HCT116 (cell line): ENCODE results near the gene FBXO7. TPM values are rescaled to one million over a fixed set of nuclear protein-coding genes. Genes with fewer than 3 reads are reported as not detected.

Source experiments
- ATAC-seq: fragments of 200-7000 bp; cut with Tn5 transposase; 2 replicates; pipeline ENCODE4 v1.9.1; 2020; ENCODE audit warnings: mild to moderate bottlenecking, moderate library complexity
- BruUV-seq: library from RNA; stranded (reverse); fragments of 400-500 nt; replicated peaks from 2 replicates; lab custom pipeline; 2021; lab: Mats Ljungman, UMichigan
- CTCF ChIA-PET: fragments of 300-600 bp; sonication (Branson Sonifier 250); formaldehyde crosslinking; loops from one replicate; lab custom pipeline; 2021; ENCODE audit warnings: antibody characterized with exemption; lab: Charles Lee
- POLR2A ChIA-PET: fragments of 300-600, 350-600 bp; sonication (Branson Sonifier 250); formaldehyde crosslinking; loops from one replicate; lab custom pipeline; 2021; ENCODE audit warnings: antibody characterized with exemption; lab: Charles Lee
- RAD21 ChIA-PET, 2 experiments: fragments of 300-600 bp; sonication (Branson Sonifier 250); formaldehyde crosslinking; loops; one replicate each; lab custom pipeline; 2023; ENCODE audit warnings: low total read pairs in 2 of 2; ENCODE audit not compliant: uncharacterized antibody in 2 of 2, unreplicated experiment in 2 of 2, low non-redundant PET in 1 of 2; lab: Charles Lee
- DNase-seq: peaks from one replicate; pipeline ENCODE4 v3.0.0-alpha.2; 2010; ENCODE audit warnings: low read depth, low spot score
- H2AFZ ChIP-seq: fragments of 200-600 bp; shearing (Covaris generic), sonication (generic); 2 replicates; pipeline ENCODE4 v1.6.1; 2017; ENCODE audit warnings: low read depth, mixed run types, mixed read lengths, antibody characterized with exemption, low read length; ENCODE audit not compliant: poor library complexity, severe bottlenecking
- H3K27ac ChIP-seq: 2 replicates; pipeline ENCODE4 v1.5.1; 2012; ENCODE audit warnings: low read depth, low read length
- H3K27me3 ChIP-seq: fragments of 200-600 bp; sonication (generic); 2 replicates; pipeline ENCODE4 v1.6.1; 2016; ENCODE audit warnings: mixed run types, low read length, mixed read lengths; ENCODE audit not compliant: insufficient read depth
- H3K36me3 ChIP-seq, 2 experiments: fragments of 200-500 bp in 1 of 2; fragments of 200-600 bp in 1 of 2; sonication (Bioruptor generic) in 1 of 2; sonication (generic) in 1 of 2; 2 replicates each; pipeline versions ENCODE4 v1.5.1 to v1.6.1; 2014 to 2016; ENCODE audit warnings: low read length in 2 of 2, inconsistent platforms in 1 of 2, mixed read lengths in 1 of 2, mixed run types in 1 of 2; ENCODE audit not compliant: insufficient read depth in 2 of 2, control insufficient read depth in 1 of 2
- H3K4me1 ChIP-seq, 2 experiments: fragments of 200-600 bp in 1 of 2; sonication (generic) in 1 of 2; 2 replicates each; pipeline versions ENCODE4 v1.5.1 to v1.6.1; 2012 to 2017; ENCODE audit warnings: low read length in 2 of 2, inconsistent platforms in 1 of 2, mild to moderate bottlenecking in 1 of 2, mixed read lengths in 1 of 2, mixed run types in 1 of 2, moderate library complexity in 1 of 2; ENCODE audit not compliant: insufficient read depth in 2 of 2, control insufficient read depth in 1 of 2
- H3K4me2 ChIP-seq: fragments of 200-600 bp; sonication (generic); 2 replicates; pipeline ENCODE4 v1.6.1; 2017; ENCODE audit warnings: mixed run types, low read length, mixed read lengths
- H3K4me3 ChIP-seq, 2 experiments: fragments of 200-600 bp in 1 of 2; sonication (generic) in 1 of 2; replicated peaks in 1 of 2; 2 replicates each; pipeline ENCODE4 v1.5.1; 2011 to 2016; ENCODE audit warnings: low read length in 2 of 2, control low read depth in 1 of 2, low read depth in 1 of 2, mild to moderate bottlenecking in 1 of 2, mixed read lengths in 1 of 2, mixed run types in 1 of 2
- H3K79me2 ChIP-seq: fragments of 200-600 bp; sonication (generic); 2 replicates; pipeline ENCODE4 v1.6.1; 2017; ENCODE audit warnings: mild to moderate bottlenecking, mixed run types, low read length, moderate library complexity, mixed read lengths; ENCODE audit not compliant: insufficient read depth
- H3K9ac ChIP-seq: fragments of 200-600 bp; sonication (generic); 2 replicates; pipeline ENCODE4 v1.6.1; 2016; ENCODE audit warnings: low read length, mixed read lengths
- H3K9me2 ChIP-seq: fragments of 200-600 bp; sonication (generic), shearing (Covaris generic); 2 replicates; pipeline ENCODE4 v1.6.1; 2017; ENCODE audit warnings: mixed run types, mild to moderate bottlenecking, moderate library complexity; ENCODE audit not compliant: insufficient read depth
- H3K9me3 ChIP-seq, 2 experiments: fragments of 200-500 bp in 1 of 2; fragments of 200-600 bp in 1 of 2; sonication (Bioruptor generic) in 1 of 2; sonication (generic) in 1 of 2; 2 replicates each; pipeline ENCODE4 v1.6.1; 2014 to 2017; ENCODE audit warnings: low read length in 2 of 2, mixed read lengths in 2 of 2, inconsistent platforms in 1 of 2, low read depth in 1 of 2, mild to moderate bottlenecking in 1 of 2, mixed run types in 1 of 2, moderate library complexity in 1 of 2; ENCODE audit not compliant: control insufficient read depth in 1 of 2, insufficient read depth in 1 of 2
- H4K20me1 ChIP-seq: fragments of 200-600 bp; sonication (generic), shearing (Covaris generic); 2 replicates; pipeline ENCODE4 v1.6.1; 2017; ENCODE audit warnings: mixed run types, mild to moderate bottlenecking, moderate library complexity; ENCODE audit not compliant: insufficient read depth
- CEBPB ChIP-seq: IDR thresholded peaks from 2 replicates; pipeline ENCODE4 v1.6.1; 2012; ENCODE audit warnings: low read depth
- CTCF ChIP-seq, 3 experiments: fragments of 200-600 bp in 1 of 3; sonication (generic) in 1 of 3; IDR thresholded peaks in 2 of 3; conservative IDR thresholded peaks in 1 of 3; 2 replicates each; pipeline ENCODE4 v1.5.1; 2012 to 2017; ENCODE audit warnings: low read depth in 2 of 3, low read length in 2 of 3, antibody characterized with exemption in 1 of 3, borderline replicate concordance in 1 of 3, control low read depth in 1 of 3, mild to moderate bottlenecking in 1 of 3, mixed read lengths in 1 of 3, mixed run types in 1 of 3, moderate library complexity in 1 of 3; ENCODE audit not compliant: insufficient read depth in 1 of 3
- EGR1 ChIP-seq: IDR thresholded peaks from 2 replicates; pipeline ENCODE4 v1.6.1; 2012; ENCODE audit warnings: low read depth
- FOSL1 ChIP-seq: IDR thresholded peaks from 2 replicates; pipeline ENCODE4 v1.6.1; 2012; ENCODE audit warnings: low read depth
- MAX ChIP-seq: IDR thresholded peaks from 2 replicates; pipeline ENCODE4 v1.6.1; 2012
- POLR2A ChIP-seq: IDR thresholded peaks from 2 replicates; pipeline ENCODE4 v1.7.0; 2011; ENCODE audit warnings: borderline replicate concordance; ENCODE audit not compliant: insufficient read depth, insufficient read length; ENCODE audit errors: extremely low read depth
- POLR2AphosphoS5 ChIP-seq: IDR thresholded peaks from 2 replicates; pipeline ENCODE4 v1.6.1; 2011; ENCODE audit warnings: mild to moderate bottlenecking, low read depth, low read length, moderate library complexity
- RAD21 ChIP-seq: IDR thresholded peaks from 2 replicates; pipeline ENCODE4 v1.6.1; 2012; ENCODE audit warnings: low read depth, mild to moderate bottlenecking
- REST ChIP-seq: IDR thresholded peaks from 2 replicates; pipeline ENCODE4 v1.6.1; 2012; ENCODE audit warnings: low read depth
- SIN3A ChIP-seq: IDR thresholded peaks from 2 replicates; pipeline ENCODE4 v1.6.1; 2012; ENCODE audit warnings: low read depth
- SP1 ChIP-seq: IDR thresholded peaks from 2 replicates; pipeline ENCODE4 v1.6.1; 2012; ENCODE audit warnings: low read depth
- ZFX ChIP-seq: fragments of 450-650 bp; IDR thresholded peaks from 2 replicates; pipeline ENCODE4 v1.6.1; 2017
- intact Hi-C: fragments of 100-400 bp; cut with micrococcal nuclease; formaldehyde crosslinking; loops from 2 replicates; pipeline ENCODE4 v1.10.0; 2022
- total RNA-seq: library from RNA; stranded (reverse); gene quantifications from one replicate; pipeline ENCODE4 v1.2.1, GENCODE V29; 2021; ENCODE audit not compliant: unreplicated experiment

The FBXO7 gene
- total RNA-seq, 1 experiment from 2014 or later, result 69.2 TPM

GRCh38 chr22:32512267-32512982 lies 37.8 kb downstream of the FBXO7 start:
- ChIA-PET CTCF (no interaction called here), RAD21 (no interaction called here), POLR2A (no interaction called here)
- ATAC-seq, result no peak
- H3K4me2 ChIP-seq, result no peak overlapping the region
- H2AFZ ChIP-seq, result no peak overlapping the region
- no peaks in the 10 kb centered on the region for H3K27me3 ChIP-seq
- intact Hi-C loops, result no loop called here
- no peak overlapping the region for H3K4me3 ChIP-seq
- TF ChIP-seq SIN3A, result no peak
- TF ChIP-seq REST, result no peak
- no peak for TF ChIP-seq POLR2AphosphoS5
- TF ChIP-seq CEBPB, result no peak
- no peak for TF ChIP-seq FOSL1
- TF ChIP-seq MAX, result no peak
- no peak for TF ChIP-seq CTCF (IDR thresholded peaks at IDR 0.05 in 2 of 3, conservative IDR thresholded peaks at IDR 0.05 in 1 of 3; ENCODE audit: borderline replicate concordance in 1 of 3, insufficient read depth in 1 of 3, low read depth in 2 of 3, low read length in 2 of 3)
- TF ChIP-seq EGR1, result no peak
- TF ChIP-seq POLR2A, result no peak
- TF ChIP-seq ZFX, result no peak
- TF ChIP-seq SP1, result no peak
- no peak for TF ChIP-seq RAD21
- no peaks in the 10 kb centered on the region for H3K9me3 ChIP-seq
- H3K36me3 ChIP-seq, result no peaks in the 10 kb centered on the region
- no peaks in the 10 kb centered on the region for H3K4me1 ChIP-seq
- no peaks in the 10 kb centered on the region for H3K79me2 ChIP-seq
- H3K9ac ChIP-seq, result no peak overlapping the region
- no peaks in the 10 kb centered on the region for H3K9me2 ChIP-seq
- H4K20me1 ChIP-seq, result no peaks in the 10 kb centered on the region
- no peak overlapping the region for H3K27ac ChIP-seq
- no peak for DNase-seq
- no TSS peak for BruUV-seq
